HepG2 (cell line): Measurements from ENCODE around the gene SLN.

Experiments used
- CBX2 ChIP-seq, 2 experiments: fragments of 200-600 bp in 1 of 2; sonication (generic); formaldehyde crosslinking in 1 of 2; IDR thresholded peaks; 2 replicates each; pipeline versions ENCODE4 v1.7.0 to v1.8.1; 2018 to 2022; ENCODE audit warnings: low read depth in 2 of 2, low read length in 1 of 2, mild to moderate bottlenecking in 1 of 2, missing genetic modification reagents in 1 of 2
- CHD2 ChIP-seq: IDR thresholded peaks from 2 replicates; pipeline ENCODE4 v1.6.1; 2011; ENCODE audit warnings: low read depth, low read length, improper control_type of control experiment
- CHD4 ChIP-seq: fragments of 200-600 bp; sonication (generic); IDR thresholded peaks from 2 replicates; pipeline ENCODE4 v1.7.0; 2017; ENCODE audit warnings: mild to moderate bottlenecking, low read length, borderline replicate concordance
- HNF4G ChIP-seq, 2 experiments: sonication (generic) in 1 of 2; formaldehyde crosslinking in 1 of 2; IDR thresholded peaks; 2 replicates each; pipeline versions ENCODE4 v1.4.0 to v1.6.1; 2011 to 2020; ENCODE audit warnings: borderline replicate concordance in 2 of 2, low read depth in 2 of 2, mild to moderate bottlenecking in 2 of 2, low read length in 1 of 2, missing genetic modification reagents in 1 of 2, moderate library complexity in 1 of 2
- IRF1 ChIP-seq: sonication (generic); formaldehyde crosslinking; IDR thresholded peaks from 2 replicates; pipeline ENCODE4 v1.4.0; 2020; ENCODE audit warnings: low read depth, mild to moderate bottlenecking, missing genetic modification reagents
- KAT8 ChIP-seq: IDR thresholded peaks from 2 replicates; pipeline ENCODE4 v1.6.1; 2016; ENCODE audit warnings: missing genetic modification reagents, missing compliant biosample characterization
- KLF12 ChIP-seq: sonication (generic); formaldehyde crosslinking; IDR thresholded peaks from 2 replicates; pipeline ENCODE4 v1.4.0; 2020; ENCODE audit warnings: missing genetic modification reagents, borderline replicate concordance
- MAX ChIP-seq: IDR thresholded peaks from 2 replicates; pipeline ENCODE4 v1.6.1; 2012; ENCODE audit warnings: inconsistent platforms
- PBX3 ChIP-seq: sonication (generic); formaldehyde crosslinking; IDR thresholded peaks from 2 replicates; pipeline ENCODE4 v1.8.1; 2023; ENCODE audit warnings: missing genetic modification reagents, inconsistent platforms, borderline replicate concordance
- SETDB1 ChIP-seq: sonication (generic); formaldehyde crosslinking; IDR thresholded peaks from 2 replicates; pipeline ENCODE4 v1.5.1; 2020; ENCODE audit warnings: missing genetic modification reagents, mild to moderate bottlenecking, borderline replicate concordance
- SKIL ChIP-seq: sonication (generic); formaldehyde crosslinking; IDR thresholded peaks from 2 replicates; pipeline ENCODE4 v1.8.0; 2022; ENCODE audit warnings: missing genetic modification reagents, mild to moderate bottlenecking, moderate library complexity, borderline replicate concordance
- TOPORS ChIP-seq: sonication (generic); formaldehyde crosslinking; IDR thresholded peaks from 2 replicates; pipeline ENCODE4 v1.8.0; 2023; ENCODE audit warnings: mild to moderate bottlenecking, missing genetic modification reagents
- ZBTB46 ChIP-seq: sonication (generic); formaldehyde crosslinking; IDR thresholded peaks from 2 replicates; pipeline ENCODE4 v1.4.0; 2020; ENCODE audit warnings: mild to moderate bottlenecking, missing genetic modification reagents, borderline replicate concordance

GRCh38 chr11:107688322-107688918, 23.4 kb downstream of the SLN start:
- TF ChIP-seq CHD4: no peak
- TF ChIP-seq MAX: no peak
- no peak for TF ChIP-seq CHD2
- TF ChIP-seq CBX2 (IDR thresholded peaks at IDR 0.05; ENCODE audit: low read depth, low read length): no peak
- TF ChIP-seq CBX2 (CRISPR knock-in tag; IDR thresholded peaks at IDR 0.05; ENCODE audit: low read depth): no peak
- no peak for TF ChIP-seq HNF4G (IDR thresholded peaks at IDR 0.05; ENCODE audit: borderline replicate concordance, low read depth, low read length)
- TF ChIP-seq HNF4G (CRISPR knock-in tag; IDR thresholded peaks at IDR 0.05; ENCODE audit: borderline replicate concordance, low read depth): no peak
- TF ChIP-seq KAT8 (CRISPR knock-in tag): no peak
- TF ChIP-seq SKIL (CRISPR knock-in tag): no peak
- TF ChIP-seq IRF1 (CRISPR knock-in tag): no peak
- TF ChIP-seq TOPORS (CRISPR knock-in tag): no peak
- no peak for TF ChIP-seq SETDB1 (CRISPR knock-in tag)
- TF ChIP-seq KLF12 (CRISPR knock-in tag): no peak
- TF ChIP-seq ZBTB46 (CRISPR knock-in tag): no peak
- no peak for TF ChIP-seq PBX3
